ENCODE data around the gene HDHD2.

The HDHD2 gene

GRCh38 chr18:47149457-47150028 lies 757 bp downstream of the HDHD2 start:
- DNase-seq = peak in 7 of 56 donors; percentile 3 to 42 (median 18)

DNA sequence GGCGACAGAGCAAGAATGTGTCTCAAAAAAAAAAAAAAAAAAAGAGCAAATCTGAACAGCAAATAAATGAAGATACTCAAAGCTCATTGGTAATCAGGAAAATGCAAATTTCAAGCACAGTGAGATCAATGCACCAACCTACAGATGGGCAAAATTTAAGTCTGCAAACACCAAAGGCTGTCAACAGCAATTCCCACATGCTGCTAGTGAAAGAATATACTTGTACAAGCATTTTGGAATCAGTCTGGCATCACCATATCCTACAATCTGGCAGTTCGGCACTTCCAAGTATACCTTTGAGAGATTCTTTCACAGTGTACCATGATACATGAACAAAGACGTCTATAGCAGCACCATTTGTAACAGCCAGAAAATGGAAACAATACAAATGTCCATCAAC lies 4.1 kb downstream of the HDHD2 start:
- DNase-seq = no peak

- no peak for DNase-seq
These were observed 6.3 kb downstream of the HDHD2 start for GRCh38 chr18:47143899-47144485.

- no peak for DNase-seq
These were observed 7.1 kb downstream of the HDHD2 start for GRCh38 chr18:47143153-47143552.

DNA sequence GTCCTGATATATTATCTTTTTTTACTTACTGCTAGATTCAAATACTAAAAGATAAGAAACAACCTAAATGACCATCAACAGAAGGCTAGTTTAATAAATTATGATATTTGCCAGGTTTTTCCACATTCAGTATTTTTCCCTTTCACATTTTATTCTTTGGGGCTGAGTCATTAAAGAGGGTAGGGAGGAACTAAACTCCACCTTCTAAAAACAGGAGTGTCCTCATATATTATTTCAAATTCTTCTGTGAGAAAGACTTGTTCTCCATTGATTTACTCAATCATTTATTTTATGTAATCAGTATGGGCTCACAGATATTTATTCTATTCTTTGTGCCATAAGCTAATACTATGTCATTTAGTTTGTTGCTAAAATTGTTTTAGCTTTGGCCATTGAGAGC lies 9.0 kb downstream of the HDHD2 start:
- no peak for DNase-seq

GRCh38 chr18:47121146-47121545 lies 29.2 kb downstream of the HDHD2 start:
- no peak for DNase-seq

DNA sequence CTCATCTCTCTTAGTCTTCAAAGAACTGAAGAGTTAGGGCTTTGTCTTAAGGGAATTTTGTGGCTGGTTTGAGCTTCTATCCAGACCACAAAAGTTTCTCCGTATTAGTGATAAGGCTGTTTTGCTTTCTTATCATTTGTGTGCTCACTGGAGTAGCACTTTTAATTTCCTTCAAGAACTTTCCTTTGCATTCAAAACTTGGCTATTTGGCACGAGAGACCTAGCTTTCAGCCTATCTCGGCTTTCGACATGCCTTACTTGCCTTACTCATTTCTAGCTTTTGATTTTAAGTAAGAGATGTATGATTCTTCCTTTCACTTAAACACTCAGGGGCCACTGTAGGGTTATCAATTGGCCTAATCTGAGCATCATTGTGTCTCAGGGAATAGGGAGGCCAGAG lies 29.9 kb downstream of the HDHD2 start:
- DNase-seq = no peak

- peak in 1 of 56 donors; percentile 31 for DNase-seq
These were observed 31.3 kb downstream of the HDHD2 start for GRCh38 chr18:47118981-47119380.

DNA sequence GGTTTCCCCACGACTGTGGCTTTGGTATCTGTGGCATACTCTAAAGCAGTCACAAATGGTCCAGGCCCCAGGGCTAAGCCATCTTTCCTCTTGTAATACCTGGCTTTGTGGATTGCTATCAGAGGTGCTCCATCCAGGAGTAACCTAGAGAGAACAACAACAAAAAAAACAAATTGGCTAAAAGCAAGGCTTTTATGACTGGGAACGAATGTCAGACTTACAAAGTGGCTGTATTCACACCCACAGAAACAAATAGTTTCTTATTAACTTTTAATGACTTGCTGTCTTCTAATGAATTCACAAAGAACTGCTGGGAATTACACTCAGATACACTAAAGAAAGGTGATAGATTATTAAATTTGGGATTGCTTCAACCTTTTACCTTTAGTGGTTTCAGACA lies 35.1 kb downstream of the HDHD2 start:
- DNase-seq = no peak

- no peak for DNase-seq
These were observed 36.3 kb downstream of the HDHD2 start for GRCh38 chr18:47113796-47114540.

GRCh38 chr18:47110492-47111274 lies 39.6 kb downstream of the HDHD2 start:
- no peak for DNase-seq

DNA sequence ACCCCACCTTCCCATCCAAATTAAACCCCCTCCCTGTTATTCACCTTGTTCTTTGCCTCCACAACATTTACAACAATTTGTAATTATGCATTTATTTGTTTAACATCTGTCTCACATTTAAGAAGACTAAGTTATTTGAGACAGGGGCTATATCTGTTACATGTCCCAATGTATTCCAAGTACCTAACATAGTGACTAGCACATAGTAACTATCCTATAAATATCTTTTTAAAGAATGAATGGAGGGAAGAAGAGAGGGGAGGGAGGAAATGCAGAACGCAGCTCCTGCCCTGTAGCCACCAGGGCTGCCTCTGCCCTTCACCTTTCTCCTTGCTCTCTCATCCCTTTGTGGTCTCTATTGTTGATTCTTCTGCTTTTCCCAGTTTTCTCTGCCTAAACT lies 40.6 kb downstream of the HDHD2 start:
- DNase-seq = no peak

- DNase-seq = no peak
These were observed 41.3 kb downstream of the HDHD2 start for GRCh38 chr18:47108998-47109405.

DNA sequence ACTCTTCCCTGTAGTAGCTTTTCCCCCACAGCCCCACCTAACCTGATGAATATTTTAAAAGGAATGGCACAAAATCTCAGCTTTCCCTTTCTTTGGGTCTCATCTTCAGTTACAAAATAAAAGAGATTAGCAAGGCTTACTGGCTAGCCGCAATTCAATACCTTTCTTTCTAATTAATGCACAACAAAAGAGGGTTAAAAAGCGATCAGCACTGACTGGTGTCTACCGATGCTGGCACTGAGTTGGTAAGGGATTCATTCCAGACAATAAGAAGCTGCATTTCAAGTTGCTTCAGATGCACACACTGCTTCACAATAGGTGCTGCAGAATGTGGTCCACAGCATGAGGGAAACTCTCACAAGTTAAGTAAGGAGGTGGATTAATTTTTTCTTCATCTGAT lies 41.9 kb downstream of the HDHD2 start:
- DNase-seq = no peak

DNA sequence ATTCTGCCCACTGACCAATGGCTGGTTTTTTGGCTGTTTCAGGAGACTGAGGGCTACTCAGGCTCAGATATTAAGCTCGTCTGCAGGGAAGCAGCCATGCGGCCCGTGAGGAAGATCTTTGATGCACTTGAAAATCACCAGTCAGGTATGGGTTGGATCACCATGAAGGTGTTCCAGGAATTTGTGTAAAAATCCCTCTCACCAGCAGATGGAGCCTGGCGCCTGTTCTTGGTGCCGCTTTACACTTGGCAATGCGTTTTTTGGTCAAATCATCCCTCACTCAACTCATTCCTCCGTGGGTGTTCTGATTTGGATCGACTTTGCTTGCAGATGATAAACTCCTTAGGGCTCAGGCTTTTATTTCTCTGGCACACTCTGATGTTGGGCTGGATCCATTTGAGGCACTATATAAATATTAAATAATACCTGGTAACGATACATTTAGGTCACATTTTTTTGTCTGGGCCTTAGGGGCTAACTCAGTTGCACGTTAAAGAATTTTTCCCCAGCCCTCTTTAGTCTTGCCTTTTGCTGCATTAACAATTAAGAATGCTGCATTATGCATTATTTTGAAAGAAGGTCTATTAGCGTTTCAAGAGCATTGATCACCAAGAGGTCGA lies 50.0 kb downstream of the HDHD2 start:
- peak in 41 of 56 donors; percentile 2 to 75 (median 19) for DNase-seq

DNA sequence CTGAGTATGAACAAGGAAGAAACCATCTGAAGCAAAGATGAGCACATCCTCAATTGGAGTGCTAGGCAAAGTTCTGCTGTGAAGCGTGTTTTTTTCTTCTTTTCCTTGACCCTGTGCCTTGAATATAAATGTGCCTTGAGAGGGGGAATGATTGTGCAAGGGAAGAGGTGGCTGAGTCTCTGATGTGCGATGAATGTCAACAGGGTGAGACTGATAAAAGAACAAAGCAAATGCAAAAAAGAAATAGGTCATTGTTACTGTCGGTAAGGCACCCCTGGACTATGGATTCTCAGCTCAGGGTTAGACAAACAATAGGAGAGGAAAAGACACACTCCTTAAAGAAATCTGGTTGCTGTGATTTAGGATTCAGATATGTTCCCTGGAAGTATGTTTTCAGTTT lies 54.5 kb downstream of the HDHD2 start:
- DNase-seq = no peak

- DNase-seq = peak in 1 of 56 donors; percentile 31
These were observed 62.6 kb downstream of the HDHD2 start for GRCh38 chr18:47087676-47088075.

DNA sequence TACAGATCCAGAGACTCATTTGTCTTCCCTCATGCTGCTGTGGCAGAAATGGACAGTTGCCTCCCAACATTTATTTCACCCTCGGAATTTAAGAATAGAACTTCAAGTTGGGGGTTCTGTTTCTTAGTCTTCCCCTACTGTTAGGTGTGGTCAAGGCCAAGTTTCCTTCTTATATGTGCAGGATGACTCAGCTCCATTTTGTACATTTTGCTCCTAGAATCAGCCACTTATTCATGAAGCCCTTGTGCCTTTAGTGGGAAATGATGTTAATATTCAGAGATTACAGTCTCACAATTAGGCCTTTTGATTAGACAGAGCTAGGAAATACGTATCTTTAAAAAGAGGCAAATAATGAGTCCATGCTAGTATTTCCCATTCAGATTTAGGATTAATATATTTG lies 68.7 kb downstream of the HDHD2 start:
- DNase-seq = no peak

DNA sequence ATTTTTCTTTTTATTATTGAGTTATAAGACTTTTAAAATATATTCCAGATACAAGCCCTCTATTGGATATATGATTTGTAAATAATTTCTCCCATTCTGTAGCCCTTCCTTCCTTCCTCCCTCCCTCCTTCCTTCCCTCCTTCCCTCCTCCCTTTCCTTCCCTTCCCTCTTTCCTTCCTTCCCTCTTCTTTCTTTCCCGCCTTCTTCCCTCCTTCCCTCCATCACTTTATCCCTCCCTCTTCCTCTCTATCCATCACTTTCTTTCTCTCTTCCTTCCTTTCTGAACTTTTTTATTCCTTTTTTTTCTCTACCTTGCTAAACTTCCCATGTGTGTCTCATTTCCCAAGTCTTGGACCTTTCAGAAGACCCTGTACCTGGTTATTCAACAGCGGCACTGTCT lies 69.4 kb downstream of the HDHD2 start:
- no peak for DNase-seq

DNA sequence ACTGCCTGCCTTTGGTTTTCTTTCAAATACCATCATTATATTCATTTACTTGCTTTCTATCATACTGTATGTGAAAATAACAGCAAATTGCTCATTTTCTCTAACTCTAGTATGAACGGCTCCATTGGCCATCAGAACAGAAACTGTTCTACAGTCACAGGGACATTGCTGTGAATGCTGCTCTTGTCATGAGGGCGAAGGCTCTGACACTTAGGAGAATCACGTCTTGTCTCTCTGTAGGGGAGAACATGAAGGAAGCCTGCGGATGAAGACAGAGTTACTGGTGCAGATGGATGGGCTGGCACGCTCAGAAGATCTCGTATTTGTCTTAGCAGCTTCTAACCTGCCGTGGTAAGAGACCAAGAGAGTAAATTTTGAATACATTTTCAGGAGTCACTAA lies 73.2 kb downstream of the HDHD2 start:
- DNase-seq = peak in 8 of 56 donors; percentile 2 to 15 (median 4)

- no peak for DNase-seq
These were observed 75.0 kb downstream of the HDHD2 start for GRCh38 chr18:47075098-47075883.

Measured in nucleus accumbens (tissue), 56 donors.